Esophagus squamous epithelium (tissue), 4 donors: Measurements from ENCODE around the gene PLCB1.

Experiments used
- CTCF ChIP-seq, 6 experiments: fragments of 450-650 bp in 4 of 6; fragments of 200-600 bp in 2 of 6; sonication (generic) in 2 of 6; IDR thresholded peaks; one replicate each; pipeline ENCODE4 v1.5.1; 2016 to 2019; ENCODE audit warnings: antibody characterized with exemption in 6 of 6, mild to moderate bottlenecking in 4 of 6, moderate library complexity in 4 of 6
- POLR2A ChIP-seq, 4 donors: fragments of 450-650 bp; IDR thresholded peaks; one replicate each; pipeline ENCODE4 v1.6.1; 2017; ENCODE audit warnings: antibody characterized with exemption in 4 of 4, mild to moderate bottlenecking in 4 of 4, moderate library complexity in 3 of 4

GRCh38 chr20:8400486-8400885 is 268.4 kb downstream of the PLCB1 start:
- TF ChIP-seq CTCF (IDR thresholded peaks at IDR 0.05) (no peak), POLR2A (IDR thresholded peaks at IDR 0.05) (no peak)
